HG02884 (cell line): Measurements from ENCODE around the gene DIP2C.

ENCODE experiments used
- ATAC-seq: cut with Tn5 transposase; IDR thresholded peaks from one replicate; pipeline ENCODE4 v1.9.1; 2021; ENCODE audit warnings: mild to moderate bottlenecking, moderate library complexity; ENCODE audit not compliant: unreplicated experiment

The DIP2C gene, protein sequence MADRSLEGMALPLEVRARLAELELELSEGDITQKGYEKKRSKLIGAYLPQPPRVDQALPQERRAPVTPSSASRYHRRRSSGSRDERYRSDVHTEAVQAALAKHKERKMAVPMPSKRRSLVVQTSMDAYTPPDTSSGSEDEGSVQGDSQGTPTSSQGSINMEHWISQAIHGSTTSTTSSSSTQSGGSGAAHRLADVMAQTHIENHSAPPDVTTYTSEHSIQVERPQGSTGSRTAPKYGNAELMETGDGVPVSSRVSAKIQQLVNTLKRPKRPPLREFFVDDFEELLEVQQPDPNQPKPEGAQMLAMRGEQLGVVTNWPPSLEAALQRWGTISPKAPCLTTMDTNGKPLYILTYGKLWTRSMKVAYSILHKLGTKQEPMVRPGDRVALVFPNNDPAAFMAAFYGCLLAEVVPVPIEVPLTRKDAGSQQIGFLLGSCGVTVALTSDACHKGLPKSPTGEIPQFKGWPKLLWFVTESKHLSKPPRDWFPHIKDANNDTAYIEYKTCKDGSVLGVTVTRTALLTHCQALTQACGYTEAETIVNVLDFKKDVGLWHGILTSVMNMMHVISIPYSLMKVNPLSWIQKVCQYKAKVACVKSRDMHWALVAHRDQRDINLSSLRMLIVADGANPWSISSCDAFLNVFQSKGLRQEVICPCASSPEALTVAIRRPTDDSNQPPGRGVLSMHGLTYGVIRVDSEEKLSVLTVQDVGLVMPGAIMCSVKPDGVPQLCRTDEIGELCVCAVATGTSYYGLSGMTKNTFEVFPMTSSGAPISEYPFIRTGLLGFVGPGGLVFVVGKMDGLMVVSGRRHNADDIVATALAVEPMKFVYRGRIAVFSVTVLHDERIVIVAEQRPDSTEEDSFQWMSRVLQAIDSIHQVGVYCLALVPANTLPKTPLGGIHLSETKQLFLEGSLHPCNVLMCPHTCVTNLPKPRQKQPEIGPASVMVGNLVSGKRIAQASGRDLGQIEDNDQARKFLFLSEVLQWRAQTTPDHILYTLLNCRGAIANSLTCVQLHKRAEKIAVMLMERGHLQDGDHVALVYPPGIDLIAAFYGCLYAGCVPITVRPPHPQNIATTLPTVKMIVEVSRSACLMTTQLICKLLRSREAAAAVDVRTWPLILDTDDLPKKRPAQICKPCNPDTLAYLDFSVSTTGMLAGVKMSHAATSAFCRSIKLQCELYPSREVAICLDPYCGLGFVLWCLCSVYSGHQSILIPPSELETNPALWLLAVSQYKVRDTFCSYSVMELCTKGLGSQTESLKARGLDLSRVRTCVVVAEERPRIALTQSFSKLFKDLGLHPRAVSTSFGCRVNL (N-terminal part only)

DNA sequence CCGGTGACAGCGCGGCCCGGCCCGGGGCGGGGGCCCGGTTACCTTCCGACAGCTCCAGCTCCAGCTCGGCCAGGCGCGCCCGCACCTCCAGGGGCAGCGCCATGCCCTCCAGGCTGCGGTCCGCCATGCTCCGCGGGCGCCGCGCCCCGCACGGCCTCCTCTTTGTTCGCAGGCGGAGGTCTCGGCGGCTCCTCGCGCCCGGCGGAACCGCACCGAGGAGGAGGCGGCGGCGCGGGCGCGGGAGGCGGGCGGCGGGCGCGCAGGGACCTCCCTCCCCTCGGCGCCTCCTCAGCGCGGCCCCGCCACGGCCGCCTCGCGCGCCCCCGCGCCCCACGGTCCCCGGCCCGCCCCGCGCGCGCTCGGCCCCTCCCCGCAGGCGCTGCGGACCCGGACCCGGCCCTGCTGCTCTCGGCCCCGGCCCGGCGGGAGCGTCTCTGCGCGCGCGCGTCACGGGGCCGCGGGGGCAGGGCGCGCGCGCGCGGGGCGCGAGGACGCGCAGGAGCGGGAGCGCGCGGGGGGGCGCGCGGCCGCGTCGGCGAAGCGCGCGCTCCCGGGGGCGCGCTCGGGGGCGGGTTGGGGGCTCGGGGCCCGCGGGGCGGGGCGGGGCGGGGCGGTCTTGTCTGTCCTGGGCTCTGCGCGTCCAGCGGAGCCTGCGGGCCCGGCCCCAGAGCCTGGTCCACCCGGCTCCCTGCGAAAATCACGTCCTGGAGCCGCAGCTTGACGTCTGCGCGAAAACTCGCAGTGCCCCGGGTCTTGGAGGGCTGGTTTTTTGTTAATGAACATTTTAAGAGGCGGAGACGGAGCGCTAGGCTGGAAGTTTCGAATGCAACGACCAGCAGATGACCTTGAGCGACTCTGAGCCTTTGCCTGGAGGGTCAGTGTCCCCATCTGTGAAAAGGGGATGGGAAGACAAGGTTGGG lies at the start of gene DIP2C:
TSS of gene DIP2C (minus strand) at position 217 of the 920 bp plus-strand sequence. CDS start at position 127, 90 bp downstream.
- no peak for ATAC-seq

DNA sequence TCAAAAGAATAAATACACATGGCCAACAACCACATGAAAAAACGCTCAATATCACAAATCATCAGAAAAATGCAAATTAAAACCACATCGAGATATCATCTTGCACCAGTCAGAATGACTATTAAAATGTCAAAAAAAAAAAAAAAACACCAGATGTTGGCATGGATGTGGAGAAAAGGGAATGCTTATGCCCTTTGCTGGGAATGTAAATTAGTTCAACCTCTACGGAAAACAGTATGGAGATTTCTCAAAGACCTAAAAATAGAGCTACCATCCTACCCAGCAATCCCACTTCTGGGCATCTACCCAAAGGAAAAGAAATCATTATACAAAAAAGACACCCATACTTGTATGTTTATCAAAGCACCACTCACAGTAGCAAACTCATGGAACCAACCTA lies 45.0 kb upstream of the DIP2C start:
- no peak for ATAC-seq

DNA sequence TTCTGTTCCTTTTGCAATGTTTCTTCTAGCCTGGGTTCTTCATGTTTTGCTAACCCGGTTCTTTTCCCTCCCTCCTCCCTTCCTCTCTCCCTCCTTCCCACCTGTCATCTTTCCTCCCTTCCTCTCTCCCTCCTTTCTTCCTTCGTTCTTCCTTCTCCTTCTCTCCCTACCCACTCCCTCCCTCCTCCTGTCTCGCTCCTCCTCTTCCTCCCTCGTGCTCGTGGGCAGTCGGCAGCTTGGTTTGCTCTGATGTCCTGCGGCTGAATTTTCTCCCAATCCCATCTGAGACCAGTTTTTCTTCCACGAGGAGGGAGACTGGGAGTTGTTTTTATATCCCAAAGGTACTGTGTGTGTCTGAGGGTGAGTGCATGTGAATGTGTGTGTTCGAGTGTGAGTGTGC lies 43.6 kb upstream of the DIP2C start:
- ATAC-seq: no peak

DNA sequence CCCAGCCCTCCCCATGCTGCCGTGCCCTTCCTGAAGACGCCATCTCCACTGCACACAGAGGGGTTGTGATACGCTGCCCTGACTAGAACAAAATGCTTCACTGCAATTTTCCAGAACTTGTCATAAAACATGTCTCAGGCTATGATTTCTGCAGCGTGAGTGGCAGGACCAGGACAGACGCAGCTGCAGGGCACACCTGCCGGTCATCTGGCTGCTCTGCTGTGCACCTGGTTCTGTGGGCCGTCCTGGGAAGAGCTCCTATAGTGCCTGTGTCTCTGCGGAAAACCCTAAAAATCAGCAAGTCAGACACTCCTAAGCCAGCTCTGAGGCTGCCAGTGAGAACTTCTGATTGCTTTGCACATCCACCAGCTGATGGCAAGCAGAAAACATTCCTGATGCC lies 39.7 kb upstream of the DIP2C start:
- no peak for ATAC-seq

DNA sequence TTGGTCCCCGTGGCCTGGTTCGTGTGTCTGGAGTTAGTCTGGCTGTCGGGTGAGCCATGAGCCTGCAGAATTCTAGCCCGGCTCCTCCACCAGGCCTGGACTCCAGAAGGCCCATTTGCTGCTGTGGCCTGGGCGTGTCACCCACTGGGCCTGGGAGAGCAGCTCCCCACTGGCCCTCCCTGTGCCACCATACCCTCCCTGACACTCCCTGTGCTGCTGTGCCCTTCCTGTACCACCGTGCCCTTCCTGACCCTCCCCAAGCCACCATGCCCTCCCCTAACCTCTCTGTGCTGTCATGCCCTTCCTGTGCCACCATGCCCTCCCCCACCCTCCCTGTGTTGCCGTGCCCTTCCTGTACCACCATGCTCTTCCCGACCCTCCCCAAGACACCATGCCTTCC lies 39.1 kb upstream of the DIP2C start:
- ATAC-seq: no peak

DNA sequence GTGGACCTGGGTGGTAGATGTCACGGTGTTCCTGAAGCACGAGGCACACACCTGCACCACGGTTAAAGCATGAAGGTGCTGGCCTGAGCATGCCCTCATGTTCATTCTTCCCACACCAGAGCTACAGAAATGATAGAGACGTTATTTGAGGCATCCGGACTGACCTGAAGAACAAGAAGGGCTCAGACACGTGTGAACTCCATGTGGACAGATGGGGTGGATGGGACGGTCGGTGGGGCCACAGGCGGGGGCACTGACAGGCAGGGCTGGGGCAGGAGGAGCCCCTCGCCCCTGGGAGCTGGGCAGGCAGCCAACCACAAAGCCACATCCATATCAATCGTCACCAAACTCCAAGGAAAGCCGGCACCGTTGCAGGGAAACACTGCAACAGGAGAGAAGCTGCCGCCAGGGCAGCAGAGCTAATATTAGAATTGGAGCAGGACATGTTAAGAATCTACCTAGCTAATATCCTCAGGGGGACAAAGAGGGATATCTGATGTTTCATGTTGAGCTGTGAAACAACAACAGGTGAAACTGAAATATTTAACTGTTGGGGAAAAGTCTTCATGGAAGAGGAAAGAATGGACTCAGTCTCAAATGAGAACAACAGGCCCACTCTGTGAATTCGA lies 37.8 kb upstream of the DIP2C start:
- ATAC-seq: no peak

DNA sequence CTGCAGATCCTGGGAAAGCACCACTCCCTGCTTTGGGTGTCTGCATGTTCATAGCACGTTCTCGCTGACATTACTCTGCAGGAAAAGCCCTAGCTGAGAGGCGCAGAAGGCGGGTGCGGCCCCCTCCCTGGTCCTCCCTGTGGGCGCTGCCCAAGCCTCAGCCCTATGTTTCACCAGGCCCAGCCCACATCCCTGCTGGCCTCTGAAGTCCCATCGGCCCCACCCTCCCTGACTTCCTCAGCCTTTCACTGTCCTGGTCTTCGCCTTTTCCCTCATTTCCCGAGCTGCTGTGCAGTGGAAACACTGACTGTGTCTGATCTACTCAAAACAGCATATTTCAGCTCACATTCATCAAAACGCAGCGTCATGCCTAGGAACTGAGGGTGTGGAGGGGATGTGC lies 36.3 kb upstream of the DIP2C start:
- ATAC-seq: no peak

DNA sequence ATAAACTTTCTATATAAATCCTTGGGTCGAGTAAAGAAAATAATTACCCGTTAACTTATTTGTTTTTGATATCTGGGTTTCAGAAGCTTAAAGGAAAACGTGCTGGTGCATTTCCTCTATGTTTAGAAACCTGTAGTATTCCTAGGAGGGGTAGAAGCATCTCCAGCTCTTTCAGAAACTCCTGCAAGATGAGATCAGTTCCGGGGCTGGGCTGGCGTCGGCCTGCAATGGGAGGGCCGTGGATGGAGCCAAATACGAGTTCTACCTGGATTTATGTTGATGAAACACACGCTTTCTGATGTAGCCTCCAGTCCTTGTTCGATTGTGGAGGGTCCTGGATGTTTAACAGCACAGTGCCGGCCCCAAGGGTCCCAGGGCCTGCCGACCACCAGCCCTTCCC lies 35.8 kb upstream of the DIP2C start:
- no peak for ATAC-seq

DNA sequence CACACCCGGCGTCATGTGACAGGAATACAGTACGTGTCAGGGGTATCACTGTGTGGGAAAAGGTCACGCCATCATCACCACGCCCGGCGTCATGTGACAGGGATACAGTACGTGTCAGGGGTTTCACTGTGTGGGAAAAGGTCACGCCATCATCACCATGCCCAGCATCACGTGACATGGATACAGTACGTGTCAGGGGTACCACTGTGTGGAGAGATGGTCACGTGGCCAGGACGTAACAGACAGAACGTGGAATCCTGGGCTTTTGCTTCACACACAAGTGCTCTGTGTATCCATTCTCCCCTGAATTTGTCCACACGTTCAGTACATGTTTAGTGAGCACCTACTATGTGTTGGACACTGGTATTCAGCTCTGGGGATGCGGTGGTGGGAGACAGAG lies 34.5 kb upstream of the DIP2C start:
- ATAC-seq: no peak

DNA sequence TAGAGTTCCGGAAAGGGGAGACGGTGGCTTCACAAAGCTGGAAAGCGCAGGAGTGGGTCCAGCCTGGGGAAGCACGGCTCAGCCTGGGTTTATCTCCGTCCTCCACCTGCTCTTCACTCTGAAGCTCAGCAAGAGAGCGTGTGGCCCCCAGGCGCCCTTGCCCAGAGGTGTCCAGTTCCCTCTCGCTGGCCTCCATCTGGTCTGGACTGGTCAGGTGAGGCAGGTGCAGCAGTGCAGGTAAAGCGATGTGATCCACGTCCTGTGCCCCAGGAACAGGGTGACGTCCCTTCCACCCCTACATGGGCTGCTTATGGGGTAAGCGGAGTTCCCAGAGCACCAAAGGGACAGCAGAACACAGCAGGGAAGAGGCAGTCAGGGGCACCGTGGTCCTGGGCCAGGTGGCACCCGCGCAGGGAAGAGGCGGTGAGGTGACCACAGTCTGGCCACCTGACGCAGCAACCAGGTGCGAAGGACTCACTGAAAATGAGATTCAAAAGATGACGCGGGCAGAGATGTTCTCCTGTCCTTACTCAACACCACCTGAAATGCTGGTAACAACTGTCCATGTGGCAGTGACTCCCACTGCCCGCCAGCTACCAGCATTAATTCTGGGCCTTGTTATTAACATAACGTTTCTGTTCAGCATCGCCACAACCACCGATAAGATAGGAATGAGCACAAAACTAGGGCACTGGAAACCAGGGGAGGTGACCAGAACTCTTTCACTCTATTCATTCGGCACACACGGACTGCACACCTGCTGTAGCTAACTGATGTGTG lies 33.0 kb upstream of the DIP2C start:
- no peak for ATAC-seq

DNA sequence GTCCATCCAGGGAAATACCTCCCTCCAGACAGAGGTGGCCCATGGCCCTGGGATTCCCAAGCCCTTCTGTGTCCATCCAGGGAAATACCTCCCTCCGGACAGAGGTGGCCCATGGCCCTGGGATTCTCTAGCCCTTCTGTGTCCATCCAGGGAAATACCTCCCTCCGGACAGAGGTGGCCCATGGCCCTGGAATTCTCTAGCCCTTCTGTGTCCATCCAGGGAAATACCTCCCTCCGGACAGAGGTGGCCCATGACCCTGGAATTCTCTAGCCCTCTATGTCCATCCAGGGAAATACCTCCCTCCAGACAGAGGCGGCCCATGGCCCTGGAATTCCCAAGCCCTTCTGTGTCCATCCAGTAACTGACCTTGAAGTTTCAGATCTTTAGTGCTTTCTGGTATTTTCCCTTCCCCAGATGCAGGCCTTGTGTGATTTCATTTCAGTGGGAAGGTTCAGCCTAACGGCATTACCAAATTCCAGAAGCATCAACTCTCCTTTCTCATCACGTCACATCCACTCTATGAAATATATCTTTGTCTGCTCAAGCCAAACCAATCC lies 28.8 kb upstream of the DIP2C start:
- no peak for ATAC-seq

DNA sequence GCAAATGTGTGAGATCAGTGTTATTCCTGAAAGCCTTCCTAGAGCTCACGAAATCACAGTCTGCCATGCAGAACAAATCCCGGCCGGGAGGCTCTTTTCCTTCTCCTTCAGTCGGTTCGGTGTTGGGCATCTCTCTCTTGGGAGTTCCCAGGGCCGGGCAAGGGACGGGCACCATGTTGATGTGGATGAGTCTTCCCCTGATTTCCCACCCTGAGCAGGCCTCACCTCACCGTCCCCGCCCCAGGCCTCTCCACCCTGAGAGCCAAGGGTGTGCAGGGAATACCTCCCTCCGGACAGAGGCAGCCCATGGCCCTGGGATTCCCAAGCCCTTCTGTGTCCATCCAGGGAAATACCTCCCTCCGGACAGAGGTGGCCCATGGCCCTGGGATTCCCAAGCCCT lies 28.0 kb upstream of the DIP2C start:
- no peak for ATAC-seq

DNA sequence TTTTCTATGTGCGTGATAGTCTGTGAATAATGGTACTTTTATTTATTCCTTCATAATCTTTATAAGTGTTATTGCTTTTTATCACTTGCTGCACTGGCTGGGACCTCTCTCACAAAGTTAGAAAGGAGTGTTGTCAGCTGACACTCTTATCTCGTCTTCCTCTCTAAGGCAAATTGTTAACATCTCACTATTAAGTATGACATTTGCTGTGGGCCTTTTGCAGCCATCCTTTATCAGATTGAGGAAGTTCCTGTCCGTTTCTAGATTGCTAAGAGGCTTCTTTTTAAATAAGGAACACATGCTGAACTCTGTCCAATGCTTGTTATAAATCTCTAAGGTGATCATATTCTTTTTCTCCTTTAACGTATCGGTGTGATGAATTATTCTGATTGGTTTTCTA lies 27.4 kb upstream of the DIP2C start:
- ATAC-seq: no peak

DNA sequence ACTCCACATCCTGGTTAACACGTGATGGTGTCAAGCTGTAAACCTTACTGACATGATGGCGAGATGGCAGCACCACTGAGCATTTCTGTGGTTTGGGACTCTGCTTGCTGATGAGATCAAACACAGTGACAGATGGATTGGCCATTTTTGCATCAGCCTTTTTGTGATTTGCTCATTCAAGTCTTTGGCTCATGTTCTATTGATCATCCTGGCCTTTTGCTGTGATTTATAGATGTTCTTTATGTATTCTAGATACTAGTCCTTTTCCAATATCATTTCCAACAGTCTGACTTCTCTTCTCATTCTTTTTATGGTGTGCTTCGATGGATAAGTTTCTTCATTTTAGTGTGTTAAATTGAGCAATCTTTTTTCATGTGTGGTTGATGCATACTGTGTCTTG lies 24.7 kb upstream of the DIP2C start:
- no peak for ATAC-seq

DNA sequence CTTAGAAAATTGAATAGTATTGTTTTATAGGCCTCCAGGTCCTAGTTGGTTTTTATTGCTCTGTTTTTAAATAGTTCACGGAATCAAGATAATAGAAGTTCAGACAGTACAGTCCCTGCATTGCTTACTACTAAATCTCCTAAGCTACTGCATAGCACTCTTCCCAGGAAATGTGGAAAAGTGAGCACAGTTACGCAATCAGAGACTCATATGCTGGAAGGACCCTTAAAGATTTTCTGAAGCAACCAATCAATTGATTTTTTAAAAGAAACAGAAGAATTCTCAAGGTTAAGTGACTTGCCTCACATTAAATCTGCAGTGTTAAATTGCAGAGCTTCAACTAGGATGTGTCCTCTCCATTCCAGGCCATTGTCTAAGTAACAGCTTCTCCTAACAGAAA lies 23.1 kb upstream of the DIP2C start:
- no peak for ATAC-seq

DNA sequence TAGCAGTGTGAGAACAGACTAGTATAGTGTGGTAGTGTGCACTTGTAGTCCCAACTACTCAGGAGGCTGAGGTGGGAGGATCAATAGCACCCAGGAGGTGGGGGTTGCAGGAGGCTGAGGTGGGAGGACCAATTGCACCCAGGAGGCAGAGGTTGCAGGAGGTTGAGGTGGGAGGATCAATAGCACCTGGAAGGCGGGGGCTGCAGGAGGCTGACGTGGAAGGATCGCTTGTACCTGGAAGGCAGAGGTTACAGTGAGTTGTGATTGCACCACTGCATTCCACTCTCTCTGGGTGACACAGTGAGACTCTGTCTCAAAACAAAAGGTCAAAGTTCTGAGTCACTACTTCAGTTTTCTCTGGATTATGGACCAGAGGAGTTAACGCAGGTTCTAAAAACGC lies 22.6 kb upstream of the DIP2C start:
- ATAC-seq: no peak

DNA sequence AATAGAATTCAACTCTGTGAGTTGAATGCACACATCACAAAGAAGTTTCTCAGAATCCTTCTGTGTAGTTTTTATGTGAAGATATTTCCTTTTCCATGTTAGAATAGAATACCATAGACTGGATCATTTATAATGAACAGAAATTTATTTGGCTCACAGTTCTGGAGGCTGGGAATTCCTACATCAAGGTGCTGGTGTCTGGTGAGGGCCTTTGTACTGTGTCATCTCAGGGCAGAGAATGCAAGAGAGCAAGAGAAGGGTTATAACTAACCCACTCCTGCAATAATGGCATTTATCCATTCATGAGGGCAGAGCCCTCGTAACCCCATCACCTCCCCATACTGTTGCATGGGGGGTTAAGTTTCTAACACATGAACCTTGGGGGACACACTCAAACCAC lies 18.4 kb upstream of the DIP2C start:
- no peak for ATAC-seq

DNA sequence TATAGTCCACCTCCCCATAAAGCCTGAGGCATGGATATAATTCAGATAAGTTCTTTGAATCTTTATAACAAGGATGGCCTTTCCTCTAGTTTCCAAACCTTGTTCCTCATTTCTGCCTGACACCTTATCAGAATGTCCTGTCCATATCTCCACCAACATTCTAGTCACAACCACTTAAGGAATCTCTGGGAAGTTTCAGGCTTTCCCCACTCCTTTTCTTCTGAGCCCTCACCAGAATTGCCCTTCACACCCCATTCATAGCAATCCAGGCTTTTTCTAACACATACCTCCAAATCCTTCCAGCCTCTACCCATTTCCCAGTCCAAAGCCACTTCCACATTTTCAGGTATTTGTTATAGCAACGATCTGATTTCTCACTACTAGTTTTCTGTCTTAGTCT lies 18.0 kb upstream of the DIP2C start:
- ATAC-seq: no peak

DNA sequence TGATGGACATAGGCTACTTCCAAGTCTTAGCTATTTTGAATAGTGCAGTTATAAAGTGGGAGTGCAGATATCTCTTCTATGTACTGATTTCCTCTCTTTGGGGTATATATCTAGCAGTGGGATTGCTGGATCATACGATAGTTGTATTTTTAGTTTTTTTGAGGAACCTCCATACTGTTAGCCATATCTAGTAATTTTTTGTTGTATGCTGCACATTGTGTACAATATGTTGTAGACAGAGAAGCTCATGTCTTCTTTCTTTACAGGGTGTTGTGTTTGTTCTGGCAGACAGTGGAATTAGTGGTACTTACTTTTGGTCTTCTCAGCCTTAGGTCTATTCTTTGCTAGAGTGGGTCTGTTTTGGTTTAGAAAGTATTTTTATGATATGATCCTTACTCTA lies 13.7 kb upstream of the DIP2C start:
- ATAC-seq: no peak
